ENCODE results near the gene PLA2G2C. TPM values are rescaled to one million over a fixed set of nuclear protein-coding genes. Genes with fewer than 3 reads are reported as not detected.

PLA2G2C gene
- total and polyA plus RNA-seq, 2 of the 8 experiments (the other 6 are each of a cell fraction or from before 2014, with no cell fraction given) = not detected

GRCh38 chr1:20125100-20125499, 61.2 kb downstream of the PLA2G2C start (continued):
- TF ChIP-seq CHD7 (IDR thresholded peaks at IDR 0.05; ENCODE audit: insufficient replicate concordance, low read length) (no peak), TEAD4 (IDR thresholded peaks at IDR 0.05; ENCODE audit: low read depth, low read length) (no peak), POU5F1 (IDR thresholded peaks at IDR 0.05; ENCODE audit: low read depth, low read length) (no peak), CEBPB (IDR thresholded peaks at IDR 0.05; ENCODE audit: low read depth, low read length) (no peak), NANOG (IDR thresholded peaks at IDR 0.05; ENCODE audit: insufficient read depth, low read depth, low read length, poor library complexity, severe bottlenecking) (no peak), GABPA (IDR thresholded peaks at IDR 0.05; ENCODE audit: borderline replicate concordance, insufficient read depth, low read length) (no peak)

Data from H1 (cell line).